Gastrocnemius medialis (tissue), 4 donors: ENCODE measurements around the gene MLST8.

ENCODE experiments used
- POLR2A ChIP-seq, 2 donors: fragments of 450-650 bp; IDR thresholded peaks; one replicate each; pipeline ENCODE4 v1.6.1; 2017; ENCODE audit warnings: antibody characterized with exemption in 2 of 2, mild to moderate bottlenecking in 2 of 2, moderate library complexity in 2 of 2
- TF ChIP-seq, protein P1 (sequence below), 5 experiments: fragments of 450-650 bp in 3 of 5; fragments of 200-600 bp in 2 of 5; sonication (generic) in 2 of 5; IDR thresholded peaks in 4 of 5; conservative IDR thresholded peaks in 1 of 5; 1 replicate in 4 of 5; 2 replicates in 1 of 5; pipeline ENCODE4 v1.5.1; 2016 to 2019; ENCODE audit warnings: antibody characterized with exemption in 5 of 5, mild to moderate bottlenecking in 3 of 5, moderate library complexity in 3 of 5

DNA sequence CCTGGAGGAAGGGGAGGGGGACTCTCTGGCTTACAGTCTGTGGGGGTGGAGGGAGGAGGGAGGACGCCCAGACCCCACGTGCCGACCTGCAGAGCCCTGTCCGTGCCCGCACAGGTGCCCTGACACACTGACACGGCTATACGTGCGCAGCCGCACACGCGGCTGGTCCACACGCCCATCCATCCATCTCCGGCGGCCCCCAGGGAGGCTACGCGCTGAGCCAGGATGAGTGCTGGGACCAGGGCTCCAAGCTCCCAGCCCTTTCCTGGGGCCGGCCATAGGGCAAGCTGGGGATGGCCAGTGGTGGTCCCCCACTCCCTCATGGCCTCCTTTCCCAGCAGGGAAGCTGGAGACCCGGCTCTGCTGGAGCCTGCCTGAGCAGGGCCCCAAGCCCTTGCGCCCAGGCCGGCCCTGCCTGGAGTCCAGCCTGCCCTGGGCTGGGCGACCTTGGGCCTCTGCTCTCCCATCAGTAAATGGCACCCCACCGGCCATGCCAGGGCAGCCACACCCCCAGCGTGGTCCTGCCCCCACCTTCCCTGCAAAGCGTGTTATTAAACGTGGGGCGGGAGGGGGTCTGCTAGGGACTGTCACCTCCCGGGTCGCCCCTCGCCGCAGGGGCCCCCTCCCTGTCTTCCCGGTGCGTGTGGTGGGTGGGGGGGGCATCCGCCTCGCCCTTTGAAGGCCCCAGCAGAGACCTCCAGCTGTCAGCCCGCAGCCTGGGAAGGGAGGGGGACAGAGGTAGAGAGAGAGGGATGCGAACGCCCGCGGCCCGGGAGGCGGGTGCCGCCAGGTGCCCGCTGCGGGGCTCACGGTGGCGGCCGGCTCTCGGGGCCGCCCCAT lies 9.7 kb upstream of the MLST8 start:
- TF ChIP-seq, protein P1, sequence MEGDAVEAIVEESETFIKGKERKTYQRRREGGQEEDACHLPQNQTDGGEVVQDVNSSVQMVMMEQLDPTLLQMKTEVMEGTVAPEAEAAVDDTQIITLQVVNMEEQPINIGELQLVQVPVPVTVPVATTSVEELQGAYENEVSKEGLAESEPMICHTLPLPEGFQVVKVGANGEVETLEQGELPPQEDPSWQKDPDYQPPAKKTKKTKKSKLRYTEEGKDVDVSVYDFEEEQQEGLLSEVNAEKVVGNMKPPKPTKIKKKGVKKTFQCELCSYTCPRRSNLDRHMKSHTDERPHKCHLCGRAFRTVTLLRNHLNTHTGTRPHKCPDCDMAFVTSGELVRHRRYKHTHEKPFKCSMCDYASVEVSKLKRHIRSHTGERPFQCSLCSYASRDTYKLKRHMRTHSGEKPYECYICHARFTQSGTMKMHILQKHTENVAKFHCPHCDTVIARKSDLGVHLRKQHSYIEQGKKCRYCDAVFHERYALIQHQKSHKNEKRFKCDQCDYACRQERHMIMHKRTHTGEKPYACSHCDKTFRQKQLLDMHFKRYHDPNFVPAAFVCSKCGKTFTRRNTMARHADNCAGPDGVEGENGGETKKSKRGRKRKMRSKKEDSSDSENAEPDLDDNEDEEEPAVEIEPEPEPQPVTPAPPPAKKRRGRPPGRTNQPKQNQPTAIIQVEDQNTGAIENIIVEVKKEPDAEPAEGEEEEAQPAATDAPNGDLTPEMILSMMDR (IDR thresholded peaks at IDR 0.05 in 4 of 5, conservative IDR thresholded peaks at IDR 0.05 in 1 of 5), result no peak
- no peak for TF ChIP-seq POLR2A (IDR thresholded peaks at IDR 0.05)
